HG03135 (cell line): Measurements from ENCODE around the gene ATXN7.

Source experiments
- ATAC-seq: cut with Tn5 transposase; IDR thresholded peaks from one replicate; pipeline ENCODE4 v1.9.1; 2021; ENCODE audit warnings: mild to moderate bottlenecking, moderate library complexity; ENCODE audit not compliant: unreplicated experiment

The ATXN7 gene

GRCh38 chr3:63862804-63863149 is 890 bp upstream of the ATXN7 start:
- ATAC-seq: no peak

GRCh38 chr3:63864008-63864964 is 619 bp downstream of the ATXN7 start:
- ATAC-seq: peak; percentile 46

- no peak for ATAC-seq
Observed at GRCh38 chr3:63864965-63865327, 1.3 kb downstream of the ATXN7 start.

GRCh38 chr3:63867225-63867624 is 3.6 kb downstream of the ATXN7 start:
- ATAC-seq: no peak

GRCh38 chr3:63869940-63870614 is 6.4 kb downstream of the ATXN7 start:
- ATAC-seq: no peak

- ATAC-seq: no peak
Observed at GRCh38 chr3:63870615-63871005, 6.9 kb downstream of the ATXN7 start.

GRCh38 chr3:63872135-63872924 is 8.7 kb downstream of the ATXN7 start:
- ATAC-seq: no peak

- no peak for ATAC-seq
Observed at GRCh38 chr3:63874769-63875168, 11.1 kb downstream of the ATXN7 start.

- ATAC-seq: no peak
Observed at GRCh38 chr3:63875510-63875909, 11.8 kb downstream of the ATXN7 start.

GRCh38 chr3:63876260-63876659 is 12.6 kb downstream of the ATXN7 start:
- no peak for ATAC-seq

GRCh38 chr3:63877737-63878393 is 14.2 kb downstream of the ATXN7 start:
- no peak for ATAC-seq

GRCh38 chr3:63878394-63879060 is 14.9 kb downstream of the ATXN7 start:
- ATAC-seq: no peak

- no peak for ATAC-seq
Observed at GRCh38 chr3:63880653-63881052, 17.0 kb downstream of the ATXN7 start.

- no peak for ATAC-seq
Observed at GRCh38 chr3:63886858-63887257, 23.2 kb downstream of the ATXN7 start.

GRCh38 chr3:63891518-63891917 is 27.9 kb downstream of the ATXN7 start:
- no peak for ATAC-seq

GRCh38 chr3:63892773-63893352 is 29.2 kb downstream of the ATXN7 start:
- ATAC-seq: no peak

- no peak for ATAC-seq
Observed at GRCh38 chr3:63895422-63896189, 31.9 kb downstream of the ATXN7 start.

- peak; percentile 77 for ATAC-seq
Observed at GRCh38 chr3:63896332-63897030, 32.8 kb downstream of the ATXN7 start.

- no peak for ATAC-seq
Observed at GRCh38 chr3:63900010-63900409, 36.3 kb downstream of the ATXN7 start.
